T follicular helper cell (primary cell): ENCODE results near the gene SHC2.

Experiments
- DNase-seq: peaks from one replicate; pipeline ENCODE4 v3.0.0-alpha.2; 2020; ENCODE audit warnings: low read depth
- total RNA-seq, 2 experiments: gene quantifications; one replicate each; lab custom pipeline; 2026; lab: John Stamatoyannopoulos, UW

Gene SHC2
- total RNA-seq: 0.30 to 1.4 reads per million in 2 experiments

GRCh38 chr19:460877-461720, at the start of gene SHC2:
SHC2 (minus strand) TSS chr19:461033; CDS start chr19:460996, 37 bp downstream.
- DNase-seq: no peak

- DNase-seq: no peak
Observed at GRCh38 chr19:508204-509150, 47.6 kb upstream of the SHC2 start.

- peak; percentile 79 for DNase-seq
Observed at GRCh38 chr19:507286-508203, 46.7 kb upstream of the SHC2 start, which contains the start of gene TPGS1. TPGS1 (plus strand) TSS chr19:507497; CDS start chr19:507507, 10 bp downstream.

GRCh38 chr19:506404-507285, 45.8 kb upstream of the SHC2 start:
- peak; percentile 91 for DNase-seq

- no peak for DNase-seq
Observed at GRCh38 chr19:504616-505015, 43.8 kb upstream of the SHC2 start.

GRCh38 chr19:501646-502045, 40.8 kb upstream of the SHC2 start:
- DNase-seq: no peak

- DNase-seq: no peak
Observed at GRCh38 chr19:498977-499623, 38.3 kb upstream of the SHC2 start.

- no peak for DNase-seq
Observed at GRCh38 chr19:498511-498891, 37.7 kb upstream of the SHC2 start.

GRCh38 chr19:497869-498510, 37.2 kb upstream of the SHC2 start:
- DNase-seq: no peak

GRCh38 chr19:497491-497868, 36.6 kb upstream of the SHC2 start:
- no peak for DNase-seq

- DNase-seq: no peak
Observed at GRCh38 chr19:496986-497385, 36.2 kb upstream of the SHC2 start.

GRCh38 chr19:496112-496665, 35.4 kb upstream of the SHC2 start, which contains the start of gene MADCAM1:
MADCAM1 (plus strand) TSS chr19:496486; CDS start chr19:496500, 14 bp downstream.
- no peak for DNase-seq

- DNase-seq: no peak
Observed at GRCh38 chr19:495402-496111, 34.7 kb upstream of the SHC2 start.

GRCh38 chr19:495081-495401, 34.2 kb upstream of the SHC2 start:
- no peak for DNase-seq

- no peak for DNase-seq
Observed at GRCh38 chr19:494171-495080, 33.6 kb upstream of the SHC2 start.

- no peak for DNase-seq
Observed at GRCh38 chr19:493391-494170, 32.7 kb upstream of the SHC2 start.

GRCh38 chr19:492091-492531, 31.3 kb upstream of the SHC2 start:
- peak; percentile 58 for DNase-seq
